ENCODE data around the gene CTBP1.

Gene CTBP1

DNA sequence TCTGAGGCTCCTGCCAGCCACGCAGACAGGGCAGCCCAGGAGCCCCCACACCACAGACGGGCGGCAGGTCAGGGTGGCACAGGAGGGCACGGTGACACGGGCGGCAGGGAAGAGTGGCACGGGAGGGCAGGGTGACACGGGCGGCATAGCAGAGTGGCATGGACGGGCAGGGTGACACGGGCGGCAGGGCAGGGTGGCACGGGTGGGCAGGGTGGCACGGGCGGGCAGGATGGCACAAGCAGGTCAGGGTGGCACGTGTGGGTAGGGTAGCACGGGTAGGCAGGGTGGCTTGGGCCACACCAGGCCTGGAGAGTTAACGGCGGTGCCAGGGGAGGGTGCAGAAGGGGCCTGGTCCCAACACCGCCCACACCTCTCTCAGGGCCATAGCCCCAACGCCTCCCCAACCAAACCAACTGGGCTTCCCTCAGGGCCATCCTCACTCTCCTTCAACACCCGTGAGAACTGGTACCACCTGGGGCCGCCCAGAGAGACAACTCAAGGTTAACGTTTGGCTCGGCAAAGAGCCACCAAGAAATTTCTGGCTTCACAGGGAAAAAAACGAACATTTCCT, 3.4 kb downstream of the CTBP1 start:
- DNase-seq (ENCODE audit: low read depth): no peak
- H3K4me3 ChIP-seq (ENCODE audit: low read length): no peak overlapping the region
- TF ChIP-seq, protein P1, sequence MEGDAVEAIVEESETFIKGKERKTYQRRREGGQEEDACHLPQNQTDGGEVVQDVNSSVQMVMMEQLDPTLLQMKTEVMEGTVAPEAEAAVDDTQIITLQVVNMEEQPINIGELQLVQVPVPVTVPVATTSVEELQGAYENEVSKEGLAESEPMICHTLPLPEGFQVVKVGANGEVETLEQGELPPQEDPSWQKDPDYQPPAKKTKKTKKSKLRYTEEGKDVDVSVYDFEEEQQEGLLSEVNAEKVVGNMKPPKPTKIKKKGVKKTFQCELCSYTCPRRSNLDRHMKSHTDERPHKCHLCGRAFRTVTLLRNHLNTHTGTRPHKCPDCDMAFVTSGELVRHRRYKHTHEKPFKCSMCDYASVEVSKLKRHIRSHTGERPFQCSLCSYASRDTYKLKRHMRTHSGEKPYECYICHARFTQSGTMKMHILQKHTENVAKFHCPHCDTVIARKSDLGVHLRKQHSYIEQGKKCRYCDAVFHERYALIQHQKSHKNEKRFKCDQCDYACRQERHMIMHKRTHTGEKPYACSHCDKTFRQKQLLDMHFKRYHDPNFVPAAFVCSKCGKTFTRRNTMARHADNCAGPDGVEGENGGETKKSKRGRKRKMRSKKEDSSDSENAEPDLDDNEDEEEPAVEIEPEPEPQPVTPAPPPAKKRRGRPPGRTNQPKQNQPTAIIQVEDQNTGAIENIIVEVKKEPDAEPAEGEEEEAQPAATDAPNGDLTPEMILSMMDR (conservative IDR thresholded peaks at IDR 0.05; ENCODE audit: low read depth, low read length): no peak

DNA sequence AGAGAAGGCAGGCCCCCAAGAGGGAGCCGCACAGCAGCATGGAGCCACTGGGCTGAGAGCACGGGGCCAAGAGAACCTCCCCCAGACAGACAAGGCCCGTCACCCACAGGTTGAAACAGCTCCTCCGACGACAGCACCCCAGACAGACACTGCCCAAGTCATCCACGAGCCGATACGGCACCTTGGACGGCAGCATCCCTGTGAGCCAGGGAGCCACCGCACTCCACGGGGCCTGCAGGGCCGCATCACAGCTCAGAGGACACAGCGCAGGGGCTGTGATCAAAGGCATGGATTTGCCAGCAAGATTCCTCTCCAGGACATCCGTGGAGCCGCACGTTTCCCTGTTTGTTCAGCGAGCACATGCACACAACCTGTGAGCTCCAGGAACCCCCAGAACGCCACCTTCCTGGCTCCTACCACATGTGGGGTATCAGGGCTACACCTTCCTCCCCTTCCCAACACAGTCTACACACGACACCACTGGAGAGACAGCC, 3.9 kb downstream of the CTBP1 start:
- H3K4me3 ChIP-seq (ENCODE audit: low read length): no peak overlapping the region
- no peak for DNase-seq (ENCODE audit: low read depth)
- TF ChIP-seq, protein P1 (conservative IDR thresholded peaks at IDR 0.05; ENCODE audit: low read depth, low read length): no peak

DNA sequence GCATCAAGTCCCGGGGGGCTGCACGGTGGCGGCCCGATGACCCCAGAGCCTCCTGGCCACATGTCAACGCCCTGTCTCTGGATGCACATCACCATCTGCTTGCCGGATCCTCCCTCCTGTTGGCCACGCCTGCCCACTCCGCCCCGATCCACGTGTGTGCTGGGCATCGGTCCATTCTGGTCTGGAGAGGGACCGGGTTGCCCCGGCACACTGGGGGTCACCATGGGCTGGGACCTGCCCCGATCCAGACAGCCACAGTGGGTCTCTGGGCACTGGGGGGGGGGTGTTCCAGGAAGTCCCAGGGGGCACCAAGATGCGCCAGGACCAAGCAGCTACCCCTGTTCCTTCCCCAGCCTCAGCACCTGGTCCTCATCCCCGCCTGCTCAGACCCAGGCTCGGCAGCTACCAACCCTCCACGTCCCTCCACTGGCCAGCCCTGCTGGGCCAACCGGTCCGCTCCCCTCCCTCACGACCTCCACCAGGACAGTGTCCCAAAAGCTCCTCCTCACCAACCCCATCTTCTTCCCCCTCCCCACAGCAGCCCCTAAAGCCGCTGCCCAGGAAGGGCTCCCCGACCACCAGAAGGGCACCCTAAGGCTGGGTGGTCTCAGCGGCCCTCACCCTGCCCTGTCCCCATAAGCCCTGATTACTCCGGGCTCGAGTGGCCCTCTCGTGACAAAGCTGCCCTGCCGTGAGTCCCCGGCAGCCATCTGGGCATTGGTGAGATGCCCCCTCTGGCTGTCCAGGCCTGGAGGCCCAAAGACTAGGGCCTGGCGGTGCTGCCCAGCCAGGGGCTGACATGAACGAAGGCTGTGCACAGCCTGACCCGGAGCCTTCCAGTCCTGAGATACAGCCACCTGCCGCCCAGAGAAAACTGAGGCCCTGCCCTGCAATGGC, 4.6 kb downstream of the CTBP1 start:
- TF ChIP-seq, protein P1 (conservative IDR thresholded peaks at IDR 0.05; ENCODE audit: low read depth, low read length): no peak
- DNase-seq (ENCODE audit: low read depth): no peak

DNA sequence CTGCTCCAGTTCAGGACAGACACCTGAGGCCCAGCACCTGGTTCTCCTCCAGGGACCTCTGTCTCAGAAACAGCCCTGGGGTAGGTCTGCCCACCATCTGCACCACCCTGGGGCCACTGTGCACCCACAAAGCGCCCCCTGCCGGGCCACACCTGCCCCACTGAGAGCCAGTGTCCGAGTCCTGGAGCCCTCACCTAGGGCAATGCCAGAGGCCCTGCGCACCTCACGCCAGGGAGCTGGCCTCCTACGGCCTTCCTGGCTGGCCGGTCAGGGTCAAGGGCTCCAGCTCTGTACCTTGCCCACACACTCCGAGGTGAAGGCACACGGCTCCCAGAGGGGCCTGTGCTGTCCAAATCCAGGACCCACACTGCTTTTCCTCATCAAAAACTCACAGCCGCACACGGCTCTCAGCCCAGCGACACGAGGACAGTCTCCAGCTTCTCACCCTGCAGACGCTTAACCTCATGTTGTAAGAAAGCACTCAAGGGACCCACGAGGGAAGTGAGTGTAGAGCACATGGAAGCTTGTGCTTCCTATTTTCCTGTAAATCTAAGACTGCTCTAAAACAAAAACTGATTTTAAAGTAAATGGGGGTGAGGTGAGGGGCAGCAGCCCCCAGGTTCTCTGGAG, 5.4 kb downstream of the CTBP1 start:
- no peak for DNase-seq (ENCODE audit: low read depth)
- no peak overlapping the region for H3K4me3 ChIP-seq (ENCODE audit: low read length)
- TF ChIP-seq, protein P1 (conservative IDR thresholded peaks at IDR 0.05; ENCODE audit: low read depth, low read length): no peak

More for the DNA sequence above, 4.6 kb downstream of the CTBP1 start:
- no peak overlapping the region for H3K4me3 ChIP-seq (ENCODE audit: low read length)

DNA sequence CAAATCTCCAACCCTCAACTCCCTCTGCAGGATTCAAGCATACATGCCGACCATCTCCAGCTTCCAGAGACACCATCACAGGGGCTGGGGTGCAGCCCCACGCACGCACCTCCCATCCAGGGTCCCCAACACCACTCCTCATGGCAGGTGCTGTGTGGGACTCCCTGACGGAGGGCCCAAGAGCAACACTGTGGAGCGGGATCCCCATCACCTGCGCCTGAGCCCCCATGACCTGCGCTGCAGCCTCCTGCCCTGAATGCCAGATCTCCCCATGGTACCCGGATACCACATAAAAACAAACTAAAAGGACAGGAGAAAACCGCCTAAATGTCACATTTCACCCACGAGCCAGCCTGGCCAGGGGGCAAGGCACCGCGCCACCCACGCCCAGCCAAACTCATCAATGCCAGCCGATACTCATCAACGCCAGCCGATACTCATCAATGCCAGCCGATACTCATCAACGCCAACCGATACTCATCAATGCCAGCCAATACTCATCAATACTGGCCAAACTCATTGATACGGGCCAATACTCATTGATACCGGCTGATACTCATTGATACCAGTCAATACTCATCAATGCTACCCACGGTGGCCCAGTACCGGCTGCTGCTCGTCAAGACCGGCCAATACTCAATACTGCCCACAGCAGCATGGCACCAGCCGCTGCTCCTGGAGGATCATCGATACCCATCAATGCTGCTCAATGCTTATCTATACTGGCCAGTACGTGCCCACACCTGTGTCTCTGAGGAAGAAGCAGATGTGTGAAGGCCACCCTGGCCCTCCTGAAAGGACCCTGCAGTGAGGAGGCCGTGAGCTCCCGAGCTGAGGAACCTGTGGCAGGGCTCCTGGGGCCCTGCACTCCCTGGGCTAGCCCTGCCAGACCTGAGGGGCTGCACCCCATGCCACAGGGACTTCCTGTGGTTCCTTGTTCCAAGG, 6.2 kb downstream of the CTBP1 start:
- no peak overlapping the region for H3K4me3 ChIP-seq (ENCODE audit: low read length)
- TF ChIP-seq, protein P1 (conservative IDR thresholded peaks at IDR 0.05; ENCODE audit: low read depth, low read length): no peak
- DNase-seq (ENCODE audit: low read depth): no peak

DNA sequence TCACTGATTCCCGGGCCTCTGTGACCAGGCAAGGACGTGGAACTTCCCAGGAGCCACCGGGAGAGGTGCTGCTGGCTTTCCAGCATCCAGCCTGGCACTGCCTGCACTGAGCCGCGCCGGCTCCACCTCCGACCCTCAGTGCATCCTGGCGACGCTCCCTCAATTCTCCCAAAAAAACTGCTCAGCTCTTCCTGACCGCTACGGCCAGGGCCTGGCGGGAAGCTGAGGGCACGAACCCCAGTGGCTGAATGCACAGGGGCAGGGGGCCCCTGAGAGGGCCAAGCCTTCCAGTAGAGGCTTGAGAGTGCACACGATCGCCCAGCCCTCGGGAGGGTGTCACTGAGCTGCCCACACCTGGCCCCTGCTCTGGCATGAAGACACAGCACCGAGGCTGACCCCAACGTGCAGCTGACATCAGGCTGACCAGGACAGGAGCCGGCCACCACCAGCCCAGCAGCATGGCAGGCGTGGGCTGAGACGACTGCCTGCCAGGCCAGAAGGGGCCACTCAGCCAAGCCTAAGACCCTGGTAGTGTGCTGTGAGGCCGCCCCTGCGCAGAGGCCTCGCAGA, 6.9 kb downstream of the CTBP1 start:
- no peak overlapping the region for H3K4me3 ChIP-seq (ENCODE audit: low read length)
- no peak for DNase-seq (ENCODE audit: low read depth)
- TF ChIP-seq, protein P1 (conservative IDR thresholded peaks at IDR 0.05; ENCODE audit: low read depth, low read length): no peak

Data from retinal pigment epithelial cell (primary cell).